Omental fat pad (tissue), 4 donors: ENCODE data around the gene TRIM42. TPM values are rescaled to one million over a fixed set of nuclear protein-coding genes. Genes with fewer than 3 reads are reported as not detected.

Source experiments
- ATAC-seq: fragments of 150-250 bp; one replicate; pipeline ENCODE4 v1.9.1; 2016; ENCODE audit warnings: mild to moderate bottlenecking, moderate library complexity; ENCODE audit not compliant: low FRiP score
- DNase-seq: peaks from one replicate; pipeline ENCODE4 v3.0.0-alpha.2; 2019; ENCODE audit warnings: low spot score
- total RNA-seq, 4 donors: library from RNA; depleted of rRNA; stranded (reverse); fragments of >200 nt; gene quantifications; one replicate each; pipeline ENCODE4 v1.1.0, GENCODE V29; 2016
- TF ChIP-seq, protein P1 (sequence below), 3 donors: fragments of 450-650 bp; IDR thresholded peaks; one replicate each; pipeline ENCODE4 v1.5.1; 2016 to 2017; ENCODE audit warnings: antibody characterized with exemption in 3 of 3, mild to moderate bottlenecking in 3 of 3, moderate library complexity in 2 of 3

Gene TRIM42
- total RNA-seq, 4 donors from 2014 or later, result not detected

DNA sequence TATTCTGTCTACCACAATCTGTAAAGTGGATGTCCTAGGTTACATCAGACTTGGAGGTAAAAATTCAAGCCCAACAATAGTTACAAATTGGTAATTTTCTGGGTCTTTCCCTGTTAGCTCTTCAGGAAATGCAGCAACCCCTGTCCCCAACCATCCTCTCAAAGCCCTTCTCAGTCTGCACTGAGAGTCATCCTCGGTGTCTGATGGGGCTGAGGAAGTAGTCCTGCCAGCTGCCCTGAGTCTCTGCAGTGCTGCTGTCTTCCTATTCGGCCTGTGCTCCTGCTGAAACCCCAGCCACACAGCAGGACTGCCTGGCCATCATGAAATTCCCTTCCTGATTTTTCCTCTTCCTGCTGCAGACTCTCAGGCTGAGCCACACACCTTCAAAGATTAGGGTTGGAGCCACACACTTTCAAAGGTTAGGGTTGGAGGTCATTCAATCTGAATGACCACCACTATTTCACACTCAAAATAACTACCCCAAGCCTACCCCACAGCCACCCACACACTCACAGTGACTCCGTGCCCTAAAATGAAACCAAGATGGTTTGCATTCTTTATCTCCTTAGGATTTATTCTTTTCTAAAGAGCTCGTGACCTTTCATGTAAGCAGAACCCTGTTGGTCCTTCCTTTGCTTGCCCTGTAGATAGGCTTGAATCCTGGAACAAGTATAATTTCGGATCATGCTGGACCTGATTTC is 17.6 kb downstream of the TRIM42 start:
- DNase-seq (no peak), ATAC-seq (peak; percentile 32)
- TF ChIP-seq, protein P1, sequence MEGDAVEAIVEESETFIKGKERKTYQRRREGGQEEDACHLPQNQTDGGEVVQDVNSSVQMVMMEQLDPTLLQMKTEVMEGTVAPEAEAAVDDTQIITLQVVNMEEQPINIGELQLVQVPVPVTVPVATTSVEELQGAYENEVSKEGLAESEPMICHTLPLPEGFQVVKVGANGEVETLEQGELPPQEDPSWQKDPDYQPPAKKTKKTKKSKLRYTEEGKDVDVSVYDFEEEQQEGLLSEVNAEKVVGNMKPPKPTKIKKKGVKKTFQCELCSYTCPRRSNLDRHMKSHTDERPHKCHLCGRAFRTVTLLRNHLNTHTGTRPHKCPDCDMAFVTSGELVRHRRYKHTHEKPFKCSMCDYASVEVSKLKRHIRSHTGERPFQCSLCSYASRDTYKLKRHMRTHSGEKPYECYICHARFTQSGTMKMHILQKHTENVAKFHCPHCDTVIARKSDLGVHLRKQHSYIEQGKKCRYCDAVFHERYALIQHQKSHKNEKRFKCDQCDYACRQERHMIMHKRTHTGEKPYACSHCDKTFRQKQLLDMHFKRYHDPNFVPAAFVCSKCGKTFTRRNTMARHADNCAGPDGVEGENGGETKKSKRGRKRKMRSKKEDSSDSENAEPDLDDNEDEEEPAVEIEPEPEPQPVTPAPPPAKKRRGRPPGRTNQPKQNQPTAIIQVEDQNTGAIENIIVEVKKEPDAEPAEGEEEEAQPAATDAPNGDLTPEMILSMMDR (IDR thresholded peaks at IDR 0.05), result no peak

DNA sequence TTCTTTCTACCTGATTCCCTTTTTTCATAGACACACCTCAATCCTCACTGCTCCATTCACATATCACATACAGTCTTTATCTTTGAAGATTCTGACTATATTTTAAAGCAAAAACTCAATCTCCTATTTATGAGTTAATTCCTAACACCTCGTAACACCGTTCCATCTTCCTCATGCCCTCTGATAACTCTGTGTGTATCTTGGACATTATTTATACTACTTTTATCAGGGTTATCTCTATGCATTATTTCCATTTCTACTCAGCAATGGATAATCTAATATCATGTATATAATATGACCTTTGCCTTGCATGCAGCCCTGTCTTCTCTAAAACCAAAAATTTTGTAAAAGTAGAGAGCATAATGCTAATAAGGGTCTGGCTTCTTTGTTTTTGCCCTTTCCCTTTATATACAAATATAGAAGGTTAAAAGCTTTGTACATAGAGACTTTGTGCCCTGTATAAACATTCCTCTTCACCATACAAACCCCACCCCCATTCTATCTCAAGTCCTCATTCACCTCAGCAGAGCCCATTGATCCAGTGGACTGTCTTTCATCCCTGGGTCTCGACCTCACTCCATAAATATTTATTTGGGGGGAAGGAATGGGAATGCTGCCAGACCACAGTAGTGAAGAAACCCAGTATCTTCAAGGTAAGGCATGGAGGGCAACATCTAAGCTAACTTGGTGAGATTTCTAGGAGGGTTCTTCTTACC is 21.8 kb downstream of the TRIM42 start:
- TF ChIP-seq, protein P1 (IDR thresholded peaks at IDR 0.05), result no peak
- DNase-seq (no peak), ATAC-seq (no peak)

DNA sequence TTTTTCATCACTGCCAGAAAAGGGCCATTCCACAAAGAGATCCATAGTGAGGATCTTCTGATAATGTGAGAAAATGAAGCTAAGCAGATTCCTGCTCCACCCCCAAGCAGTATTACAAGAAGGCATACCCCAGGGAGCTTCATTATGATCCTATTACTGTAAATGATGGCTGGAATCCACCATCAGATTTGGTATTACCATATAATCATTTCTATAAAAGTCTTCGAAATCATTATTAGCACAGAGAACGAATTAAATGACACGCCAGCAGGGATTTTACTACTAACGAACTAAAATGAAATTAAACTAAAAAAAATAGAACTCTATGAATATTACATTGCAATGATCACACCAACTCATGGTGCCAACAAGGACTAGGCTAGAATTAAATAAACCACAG is 24.4 kb downstream of the TRIM42 start:
- TF ChIP-seq, protein P1 (IDR thresholded peaks at IDR 0.05), result no peak
- ATAC-seq (no peak), DNase-seq (no peak)

DNA sequence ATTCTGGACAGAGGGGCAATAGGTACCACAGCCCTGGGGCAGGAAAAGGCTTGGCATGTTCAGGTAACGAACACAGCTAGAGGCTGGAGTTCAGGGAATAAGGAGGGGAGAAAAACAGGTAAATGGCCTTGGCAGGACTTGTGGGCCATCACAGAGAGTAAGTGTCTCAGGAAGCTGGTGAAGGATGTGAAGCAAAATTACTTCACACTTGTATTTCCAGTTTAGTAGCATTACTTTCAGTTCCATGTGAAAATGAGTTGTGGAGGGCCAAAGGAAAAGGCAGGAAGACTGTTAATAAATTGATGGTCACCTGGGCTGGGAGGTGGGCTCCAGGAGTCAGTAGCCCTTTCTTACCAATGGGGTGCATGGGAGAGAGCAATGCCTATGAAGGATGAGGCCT is 25.6 kb downstream of the TRIM42 start:
- DNase-seq (no peak), ATAC-seq (no peak)
- TF ChIP-seq, protein P1 (IDR thresholded peaks at IDR 0.05), result no peak

DNA sequence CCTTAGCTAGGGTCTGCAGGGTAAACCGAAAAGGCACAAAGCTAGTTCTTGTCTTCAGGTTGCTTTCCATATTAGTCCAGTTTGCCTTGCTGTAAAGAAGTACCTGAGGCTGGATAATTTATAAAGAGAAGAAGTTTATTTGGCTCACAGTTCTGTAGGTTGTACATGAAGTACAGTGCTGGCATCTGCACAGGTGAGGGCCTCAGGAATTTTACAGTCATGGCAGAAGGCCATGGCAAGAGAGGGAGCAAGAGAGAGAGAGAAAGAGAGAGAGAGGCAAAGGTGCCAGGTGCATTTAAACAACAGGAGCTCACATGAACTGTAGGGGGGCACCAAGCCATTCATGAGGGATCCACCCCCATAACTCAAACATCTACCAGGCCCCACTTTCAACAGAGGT is 26.9 kb downstream of the TRIM42 start:
- DNase-seq, result no peak

DNA sequence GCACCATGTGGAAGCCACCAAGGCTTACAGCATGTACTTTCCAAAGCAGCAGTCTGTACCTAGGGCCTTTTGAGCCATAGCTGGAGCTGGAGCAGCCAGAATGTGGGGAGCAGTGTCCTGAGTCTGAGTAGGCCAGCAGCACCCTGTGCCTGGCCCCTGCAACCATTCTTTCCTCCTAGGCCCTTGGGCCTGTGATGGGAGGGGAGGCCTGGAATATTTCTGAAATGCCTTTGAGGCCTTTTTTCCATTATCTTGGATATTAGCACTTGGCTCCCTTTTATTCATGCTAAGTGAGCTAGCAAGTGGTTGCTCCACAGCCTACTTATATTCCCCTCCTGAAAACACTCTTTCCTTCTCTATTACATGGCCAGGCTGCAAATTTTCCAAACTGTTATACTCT is 28.1 kb downstream of the TRIM42 start:
- TF ChIP-seq, protein P1 (IDR thresholded peaks at IDR 0.05), result no peak
- ATAC-seq (no peak), DNase-seq (no peak)

More for the DNA sequence above, 26.9 kb downstream of the TRIM42 start:
- TF ChIP-seq, protein P1 (IDR thresholded peaks at IDR 0.05), result no peak
- ATAC-seq, result no peak

DNA sequence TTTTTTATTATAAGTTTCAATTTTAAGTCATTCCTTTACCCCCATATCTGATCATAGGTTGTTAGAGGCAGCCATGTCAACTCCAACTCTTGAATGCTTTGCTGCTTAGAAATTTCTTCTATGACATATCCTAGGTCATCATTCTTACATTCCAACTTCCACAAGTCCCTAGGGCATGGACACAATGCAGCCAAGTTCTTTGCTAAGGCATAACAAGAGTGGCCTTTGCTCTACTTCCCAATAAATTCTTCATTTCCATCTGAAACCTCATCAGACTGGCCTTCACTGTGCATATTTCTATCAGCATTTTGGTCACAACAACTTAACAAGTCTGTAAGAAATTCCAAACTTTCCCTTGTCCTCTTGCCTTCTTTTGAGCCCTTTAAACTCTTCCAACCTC is 28.5 kb downstream of the TRIM42 start:
- no peak for ATAC-seq
- TF ChIP-seq, protein P1 (IDR thresholded peaks at IDR 0.05), result no peak
- no peak for DNase-seq
